ENCODE results near the gene ANKRD13A.

ANKRD13A gene

DNA sequence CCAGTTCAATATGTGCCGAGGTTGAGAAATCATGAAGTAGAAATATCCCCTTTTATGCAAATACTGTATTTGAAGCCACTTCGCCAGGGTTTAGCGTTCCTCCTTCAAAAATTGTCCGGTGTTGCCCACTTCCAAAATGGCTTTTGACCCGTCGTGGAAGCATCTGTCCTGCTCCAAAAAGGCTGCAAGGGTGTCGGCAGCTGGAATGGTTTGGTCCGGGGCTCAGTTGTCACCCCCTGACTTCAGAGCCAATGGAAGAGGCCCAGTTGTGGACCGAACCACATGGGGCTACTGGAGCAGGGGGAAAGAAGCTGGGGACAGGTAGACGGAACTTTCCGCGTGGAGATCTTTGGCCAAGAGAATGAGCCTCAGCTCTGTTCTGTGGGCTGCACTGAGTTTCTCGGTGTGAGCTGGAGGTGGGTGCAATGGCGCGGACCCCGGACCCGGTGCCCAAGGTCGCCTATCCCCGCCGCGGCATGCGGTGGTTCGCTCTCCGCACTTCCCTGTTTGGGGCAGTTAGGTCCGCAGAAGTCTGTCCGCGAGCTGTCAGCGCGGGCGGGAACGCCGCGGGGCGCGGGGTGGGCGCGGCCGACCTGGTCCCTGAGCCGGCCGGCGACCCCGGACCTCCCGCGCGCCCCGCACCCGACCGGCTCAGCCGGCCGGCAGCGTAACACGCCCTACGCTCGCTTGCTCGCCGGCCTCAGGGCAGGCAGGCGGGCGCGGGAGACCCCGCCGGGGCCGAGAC lies at the start of gene ANKRD13A:
Gene ANKRD13A, plus strand, starts transcription at position 527 of the 745 bp plus-strand sequence. CDS start 259 bp downstream, outside the sequence.
- Histone ChIP-seq H3K4me3 (ENCODE audit: low read length) (peak within 1 kb of the TSS; percentile 77), H3K9me3 (ENCODE audit: control insufficient read depth, low read length) (no peaks in the 10 kb centered on the region), H3K9ac (ENCODE audit: low read length) (peak within 1 kb of the TSS; percentile 82), H3K4me1 (ENCODE audit: control insufficient read depth, insufficient read depth, low read length) (peaks cover 30% of the 10 kb centered on the region), H3K27me3 (ENCODE audit: control insufficient read depth, insufficient read depth, low read length) (no peaks in the 10 kb centered on the region), H3K36me3 (ENCODE audit: control insufficient read depth, insufficient read depth, low read length) (no peaks in the 10 kb centered on the region)

DNA sequence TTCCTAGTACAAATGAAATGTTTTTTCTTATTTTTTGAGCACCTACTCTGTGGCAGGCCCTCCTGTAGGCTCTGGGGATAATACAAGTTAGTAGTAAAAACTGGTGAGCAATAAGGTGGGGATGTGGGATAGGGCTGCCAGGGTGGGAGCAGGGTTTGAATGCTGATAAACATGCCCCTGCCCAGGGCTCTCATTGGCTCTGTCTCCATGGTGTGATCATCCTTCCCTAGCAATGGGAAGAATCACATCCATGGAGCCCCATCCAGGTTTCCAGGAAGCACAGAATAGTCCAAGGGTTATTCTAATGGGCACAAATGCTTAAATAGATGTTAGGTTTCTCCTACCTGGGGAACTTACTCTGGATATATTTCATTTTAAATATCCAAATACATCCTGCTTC lies 48.6 kb upstream of the ANKRD13A start:
- no peaks in the 10 kb centered on the region for H3K4me1 ChIP-seq (ENCODE audit: control insufficient read depth, insufficient read depth, low read length)
- H3K36me3 ChIP-seq (ENCODE audit: control insufficient read depth, insufficient read depth, low read length): peaks cover 11% of the 10 kb centered on the region
- no peaks in the 10 kb centered on the region for H3K9me3 ChIP-seq (ENCODE audit: control insufficient read depth, low read length)
- H3K9ac ChIP-seq (ENCODE audit: low read length): no peak overlapping the region
- no peaks in the 10 kb centered on the region for H3K27me3 ChIP-seq (ENCODE audit: control insufficient read depth, insufficient read depth, low read length)
- no peak overlapping the region for H3K4me3 ChIP-seq (ENCODE audit: low read length)

DNA sequence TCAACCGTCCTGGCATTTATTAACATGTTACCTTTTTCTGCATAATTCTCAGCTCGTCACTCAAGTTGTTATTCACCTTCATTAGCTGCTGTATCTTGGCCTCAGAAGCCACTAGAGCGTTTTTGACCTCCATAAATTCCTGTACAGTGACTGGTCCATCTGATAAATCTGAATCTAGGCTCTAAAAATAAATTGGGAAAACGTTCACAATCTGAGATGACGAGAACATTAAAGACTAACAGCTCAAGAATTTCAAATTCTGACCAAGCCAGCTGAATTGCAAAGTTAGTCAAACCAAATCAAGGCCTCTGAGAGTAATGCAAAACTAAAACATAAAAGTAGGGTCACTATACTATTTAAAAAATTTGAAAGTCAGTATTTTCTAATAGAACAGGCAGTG lies 48.1 kb upstream of the ANKRD13A start:
- Histone ChIP-seq H3K4me3 (ENCODE audit: low read length) (no peak overlapping the region), H3K36me3 (ENCODE audit: control insufficient read depth, insufficient read depth, low read length) (peaks cover 11% of the 10 kb centered on the region), H3K4me1 (ENCODE audit: control insufficient read depth, insufficient read depth, low read length) (no peaks in the 10 kb centered on the region), H3K9me3 (ENCODE audit: control insufficient read depth, low read length) (no peaks in the 10 kb centered on the region), H3K27me3 (ENCODE audit: control insufficient read depth, insufficient read depth, low read length) (no peaks in the 10 kb centered on the region), H3K9ac (ENCODE audit: low read length) (no peak overlapping the region)

DNA sequence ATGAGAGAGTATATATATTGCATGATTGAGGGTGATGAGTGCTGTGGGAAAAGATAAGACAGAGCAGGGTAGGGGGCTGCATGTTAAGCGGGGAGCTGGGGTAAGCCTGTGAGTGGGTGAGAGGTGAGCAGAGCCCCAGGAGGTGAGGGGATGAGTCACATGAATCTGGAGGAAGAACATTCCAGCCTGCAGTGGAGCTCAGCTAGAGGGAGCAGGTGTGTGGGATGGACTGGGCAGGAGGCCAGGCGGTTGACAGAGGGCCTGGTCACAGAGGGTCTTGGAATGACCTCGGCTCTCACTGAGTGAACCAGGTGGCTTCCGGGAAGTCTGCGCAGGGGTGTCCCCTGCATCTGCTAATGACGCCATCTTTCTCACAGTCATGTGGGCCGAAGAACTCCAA lies 47.5 kb upstream of the ANKRD13A start:
- Histone ChIP-seq H3K9me3 (ENCODE audit: control insufficient read depth, low read length) (no peaks in the 10 kb centered on the region), H3K36me3 (ENCODE audit: control insufficient read depth, insufficient read depth, low read length) (peaks cover 11% of the 10 kb centered on the region), H3K4me3 (ENCODE audit: low read length) (no peak overlapping the region), H3K9ac (ENCODE audit: low read length) (no peak overlapping the region), H3K27me3 (ENCODE audit: control insufficient read depth, insufficient read depth, low read length) (no peaks in the 10 kb centered on the region), H3K4me1 (ENCODE audit: control insufficient read depth, insufficient read depth, low read length) (no peaks in the 10 kb centered on the region)

DNA sequence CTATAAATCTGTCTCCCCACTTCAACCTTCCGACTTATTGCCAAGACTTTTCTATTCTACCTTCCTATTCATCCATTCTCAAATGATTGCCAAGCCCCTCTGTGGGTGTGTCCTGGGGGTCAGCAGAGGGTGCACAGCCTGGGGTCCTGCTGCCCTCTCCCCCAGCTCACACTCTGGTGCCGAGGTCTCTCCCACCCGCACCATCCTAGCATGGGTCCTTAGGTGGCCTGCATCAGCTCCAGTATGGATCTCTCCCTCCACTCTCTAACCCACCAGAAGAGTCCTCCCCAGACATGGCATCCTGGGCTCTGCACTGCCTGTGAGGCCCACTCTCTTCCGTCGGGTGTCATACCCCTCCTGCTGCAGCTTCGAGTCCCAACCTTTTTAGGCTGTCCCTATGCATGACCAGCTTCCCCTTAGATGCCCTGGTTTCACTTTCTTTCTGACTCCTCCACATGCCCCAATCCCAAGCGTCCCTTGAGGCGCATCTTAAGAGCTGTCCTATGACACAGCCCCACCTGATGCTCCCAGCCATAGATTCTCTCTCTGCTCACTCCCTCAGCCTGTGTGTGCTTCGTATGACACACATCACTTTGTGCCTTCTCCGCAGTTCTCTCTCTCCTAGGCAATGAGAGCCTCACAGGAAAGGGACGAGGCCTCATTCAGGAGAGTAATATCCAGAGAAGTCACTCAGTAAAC lies 46.9 kb upstream of the ANKRD13A start:
- H3K27me3 ChIP-seq (ENCODE audit: control insufficient read depth, insufficient read depth, low read length): no peaks in the 10 kb centered on the region
- no peak overlapping the region for H3K9ac ChIP-seq (ENCODE audit: low read length)
- peaks cover 11% of the 10 kb centered on the region for H3K36me3 ChIP-seq (ENCODE audit: control insufficient read depth, insufficient read depth, low read length)
- H3K4me3 ChIP-seq (ENCODE audit: low read length): no peak overlapping the region
- no peaks in the 10 kb centered on the region for H3K4me1 ChIP-seq (ENCODE audit: control insufficient read depth, insufficient read depth, low read length)
- H3K9me3 ChIP-seq (ENCODE audit: control insufficient read depth, low read length): no peaks in the 10 kb centered on the region

DNA sequence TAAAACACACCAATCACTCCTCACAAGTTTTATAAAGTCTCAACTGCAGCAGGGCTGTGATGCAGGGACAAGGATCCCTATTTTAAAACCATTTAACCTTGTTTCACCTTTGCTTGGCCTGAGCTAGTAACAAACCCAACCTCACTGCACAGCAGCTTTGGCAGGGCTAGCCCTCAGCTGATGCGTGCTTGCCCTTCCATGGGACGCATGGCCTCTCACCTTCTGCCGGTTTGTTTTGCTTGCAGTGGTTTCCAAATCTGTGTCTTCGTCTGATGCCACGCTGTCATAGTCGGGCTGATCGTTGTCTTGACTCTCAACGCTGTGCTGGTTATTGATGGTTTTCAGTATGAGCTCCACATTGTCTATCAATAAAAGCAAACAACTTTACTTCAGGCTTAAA lies 46.4 kb upstream of the ANKRD13A start:
- no peaks in the 10 kb centered on the region for H3K27me3 ChIP-seq (ENCODE audit: control insufficient read depth, insufficient read depth, low read length)
- H3K9me3 ChIP-seq (ENCODE audit: control insufficient read depth, low read length): no peaks in the 10 kb centered on the region
- H3K36me3 ChIP-seq (ENCODE audit: control insufficient read depth, insufficient read depth, low read length): peaks cover 11% of the 10 kb centered on the region
- no peak overlapping the region for H3K9ac ChIP-seq (ENCODE audit: low read length)
- no peaks in the 10 kb centered on the region for H3K4me1 ChIP-seq (ENCODE audit: control insufficient read depth, insufficient read depth, low read length)
- no peak overlapping the region for H3K4me3 ChIP-seq (ENCODE audit: low read length)

DNA sequence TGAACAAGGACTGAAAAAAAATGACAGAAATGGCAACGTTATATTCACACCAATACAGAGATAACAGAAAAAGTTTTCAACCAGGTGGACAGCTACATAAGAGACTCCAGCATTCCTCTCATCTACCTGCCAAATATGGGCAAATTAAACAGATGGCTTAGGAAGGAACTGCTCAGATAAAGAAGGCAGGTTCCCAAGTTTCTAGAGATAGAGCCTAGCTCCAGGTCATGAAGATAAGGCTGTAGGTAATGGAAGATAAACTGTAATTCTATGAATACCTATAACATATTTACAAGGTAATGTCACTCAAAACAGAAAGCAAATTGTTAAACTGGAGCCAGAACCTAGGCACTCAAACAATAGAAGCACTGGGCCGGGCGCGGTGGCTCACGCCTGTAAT lies 45.6 kb upstream of the ANKRD13A start:
- H3K9ac ChIP-seq (ENCODE audit: low read length): no peak overlapping the region
- H3K9me3 ChIP-seq (ENCODE audit: control insufficient read depth, low read length): no peaks in the 10 kb centered on the region
- H3K4me3 ChIP-seq (ENCODE audit: low read length): no peak overlapping the region
- no peaks in the 10 kb centered on the region for H3K27me3 ChIP-seq (ENCODE audit: control insufficient read depth, insufficient read depth, low read length)
- H3K36me3 ChIP-seq (ENCODE audit: control insufficient read depth, insufficient read depth, low read length): peaks cover 11% of the 10 kb centered on the region
- no peaks in the 10 kb centered on the region for H3K4me1 ChIP-seq (ENCODE audit: control insufficient read depth, insufficient read depth, low read length)

DNA sequence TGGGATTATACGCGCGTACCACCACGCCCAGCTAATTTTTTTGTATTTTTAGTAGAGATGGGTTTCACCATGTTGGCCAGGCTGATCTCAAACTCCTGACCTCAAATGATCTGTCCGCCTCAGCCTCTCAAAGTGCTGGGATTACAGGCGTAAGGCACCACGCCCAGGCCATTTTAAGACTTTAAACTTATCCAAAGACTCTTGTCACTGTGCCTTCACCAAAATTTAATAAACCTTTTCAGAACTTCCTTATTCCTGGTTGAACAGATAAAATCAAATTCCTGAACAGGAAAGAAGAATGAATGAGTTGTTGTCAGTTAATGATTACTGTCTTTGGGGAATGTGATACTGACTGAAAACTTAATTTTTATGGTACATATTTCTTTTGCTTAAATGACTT lies 40.9 kb upstream of the ANKRD13A start:
- H3K9me3 ChIP-seq (ENCODE audit: control insufficient read depth, low read length): no peaks in the 10 kb centered on the region
- H3K36me3 ChIP-seq (ENCODE audit: control insufficient read depth, insufficient read depth, low read length): peaks cover 2% of the 10 kb centered on the region
- no peaks in the 10 kb centered on the region for H3K4me1 ChIP-seq (ENCODE audit: control insufficient read depth, insufficient read depth, low read length)
- H3K9ac ChIP-seq (ENCODE audit: low read length): no peak overlapping the region
- no peak overlapping the region for H3K4me3 ChIP-seq (ENCODE audit: low read length)
- no peaks in the 10 kb centered on the region for H3K27me3 ChIP-seq (ENCODE audit: control insufficient read depth, insufficient read depth, low read length)

DNA sequence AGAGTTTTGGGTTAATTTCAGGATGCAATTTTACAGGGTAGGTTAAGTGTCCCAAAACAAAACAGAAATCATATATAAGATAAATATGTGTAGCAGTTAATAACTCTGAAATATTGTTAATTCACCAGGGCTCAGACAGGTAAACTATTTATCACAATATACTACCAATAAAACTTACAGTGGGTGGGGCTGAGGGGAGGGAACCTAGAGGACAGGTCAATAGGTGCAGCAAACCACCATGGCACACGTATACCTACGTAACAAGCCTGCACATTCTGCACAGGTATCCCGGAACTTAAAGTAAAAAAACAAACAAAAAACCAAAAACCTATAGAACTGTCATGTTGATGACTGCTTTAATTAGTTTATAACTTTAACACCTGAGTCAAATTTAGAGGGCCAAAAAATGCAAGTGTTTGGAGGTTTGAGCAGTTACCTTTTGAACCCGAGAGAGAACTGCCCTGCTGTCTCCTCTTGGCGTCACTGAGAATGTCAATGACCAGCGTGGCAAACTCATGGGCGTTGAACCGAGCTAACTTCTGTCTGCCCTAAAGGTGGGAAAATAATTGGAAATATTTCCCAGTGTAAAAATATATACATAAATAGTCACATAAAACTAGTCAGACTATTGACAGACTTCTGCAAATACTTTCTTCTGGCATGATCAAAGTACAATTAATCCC lies 39.7 kb upstream of the ANKRD13A start:
- Histone ChIP-seq H3K9me3 (ENCODE audit: control insufficient read depth, low read length) (no peaks in the 10 kb centered on the region), H3K4me3 (ENCODE audit: low read length) (no peak overlapping the region), H3K27me3 (ENCODE audit: control insufficient read depth, insufficient read depth, low read length) (no peaks in the 10 kb centered on the region), H3K36me3 (ENCODE audit: control insufficient read depth, insufficient read depth, low read length) (peaks cover 4% of the 10 kb centered on the region), H3K4me1 (ENCODE audit: control insufficient read depth, insufficient read depth, low read length) (no peaks in the 10 kb centered on the region), H3K9ac (ENCODE audit: low read length) (no peak overlapping the region)

DNA sequence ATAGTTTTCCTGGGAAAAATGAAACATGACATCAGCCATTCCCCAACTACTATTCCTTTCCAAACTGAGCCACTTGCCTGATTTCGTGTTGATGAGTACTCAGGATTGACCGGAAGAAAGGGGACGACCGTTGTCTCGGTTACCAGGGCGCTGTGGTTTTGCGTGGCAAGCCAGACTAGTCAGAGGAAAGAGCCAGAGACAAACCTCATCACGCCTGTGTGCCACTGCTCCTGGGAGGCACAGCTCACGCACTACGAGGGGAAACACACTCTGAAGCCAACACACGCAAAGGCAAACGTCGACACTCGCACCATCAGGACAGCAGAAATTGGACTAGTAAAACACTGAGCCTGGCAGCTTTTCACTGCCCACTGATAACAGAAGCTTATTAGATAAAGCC lies 38.0 kb upstream of the ANKRD13A start:
- no peaks in the 10 kb centered on the region for H3K27me3 ChIP-seq (ENCODE audit: control insufficient read depth, insufficient read depth, low read length)
- H3K9me3 ChIP-seq (ENCODE audit: control insufficient read depth, low read length): no peaks in the 10 kb centered on the region
- H3K4me1 ChIP-seq (ENCODE audit: control insufficient read depth, insufficient read depth, low read length): no peaks in the 10 kb centered on the region
- peaks cover 9% of the 10 kb centered on the region for H3K36me3 ChIP-seq (ENCODE audit: control insufficient read depth, insufficient read depth, low read length)
- no peak overlapping the region for H3K9ac ChIP-seq (ENCODE audit: low read length)
- H3K4me3 ChIP-seq (ENCODE audit: low read length): no peak overlapping the region

DNA sequence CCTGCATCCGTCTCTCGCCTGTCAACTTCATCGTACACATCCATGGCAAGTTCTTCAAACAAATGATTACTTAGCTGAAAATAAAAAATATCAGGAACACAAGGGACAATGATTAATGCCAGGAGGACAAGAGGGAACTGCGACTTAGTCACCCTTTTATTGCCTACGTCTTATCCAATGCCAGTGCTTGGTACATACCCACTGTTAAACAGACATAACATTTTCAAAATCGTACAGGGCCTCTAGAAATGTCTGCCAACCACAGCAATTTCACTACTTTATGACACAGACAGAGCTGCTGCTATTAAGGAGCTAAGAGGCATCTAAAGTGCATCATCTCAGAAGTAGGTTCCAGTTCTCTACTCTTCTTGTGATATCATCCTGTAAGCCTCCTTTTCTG lies 37.6 kb upstream of the ANKRD13A start:
- H3K36me3 ChIP-seq (ENCODE audit: control insufficient read depth, insufficient read depth, low read length): peaks cover 9% of the 10 kb centered on the region
- H3K4me1 ChIP-seq (ENCODE audit: control insufficient read depth, insufficient read depth, low read length): no peaks in the 10 kb centered on the region
- no peak overlapping the region for H3K9ac ChIP-seq (ENCODE audit: low read length)
- H3K27me3 ChIP-seq (ENCODE audit: control insufficient read depth, insufficient read depth, low read length): no peaks in the 10 kb centered on the region
- no peak overlapping the region for H3K4me3 ChIP-seq (ENCODE audit: low read length)
- H3K9me3 ChIP-seq (ENCODE audit: control insufficient read depth, low read length): no peaks in the 10 kb centered on the region

DNA sequence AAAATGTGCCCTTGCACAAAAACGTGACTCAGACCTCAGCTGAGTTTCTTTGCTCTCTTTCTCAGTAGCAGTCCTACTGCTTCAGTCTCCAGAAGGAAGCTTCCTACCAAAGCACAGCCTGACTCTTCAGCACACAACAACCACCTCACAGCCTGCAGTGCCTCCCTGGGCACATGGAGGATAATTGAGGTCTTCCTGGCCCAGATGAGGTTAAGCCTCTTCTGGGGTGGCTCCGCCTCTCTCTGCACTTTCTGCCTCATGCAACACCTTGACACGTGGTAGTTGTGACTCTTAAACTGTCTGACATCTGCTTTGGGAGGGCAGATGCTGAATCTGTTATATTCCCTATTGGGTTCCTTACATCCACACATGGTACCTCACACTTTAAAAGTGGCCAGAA lies 36.8 kb upstream of the ANKRD13A start:
- no peaks in the 10 kb centered on the region for H3K27me3 ChIP-seq (ENCODE audit: control insufficient read depth, insufficient read depth, low read length)
- H3K36me3 ChIP-seq (ENCODE audit: control insufficient read depth, insufficient read depth, low read length): peaks cover 9% of the 10 kb centered on the region
- H3K9me3 ChIP-seq (ENCODE audit: control insufficient read depth, low read length): no peaks in the 10 kb centered on the region
- no peaks in the 10 kb centered on the region for H3K4me1 ChIP-seq (ENCODE audit: control insufficient read depth, insufficient read depth, low read length)
- no peak overlapping the region for H3K9ac ChIP-seq (ENCODE audit: low read length)
- H3K4me3 ChIP-seq (ENCODE audit: low read length): no peak overlapping the region
